Measurements from ENCODE around the gene APPL2.

Gene APPL2

DNA sequence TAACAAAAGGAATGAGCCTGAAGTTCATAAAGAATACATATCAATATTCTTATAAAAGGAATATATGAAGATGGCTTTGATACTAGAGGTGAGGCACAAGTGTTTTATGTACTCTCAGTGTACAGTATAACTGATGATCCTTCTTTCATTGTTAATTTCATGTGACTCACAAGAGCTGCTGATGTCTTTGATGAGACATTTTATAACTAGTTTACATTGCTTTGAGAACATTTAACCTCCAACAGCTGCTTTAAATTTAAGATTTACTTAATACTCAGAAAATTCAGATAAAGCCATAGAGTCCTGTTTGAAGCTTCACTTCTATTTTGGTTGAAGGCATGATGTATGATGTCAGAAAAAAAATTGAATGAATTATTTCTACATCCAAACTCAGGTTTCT lies 68.6 kb downstream of the APPL2 start:
- peaks cover 21 to 27% of the 10 kb centered on the region in 2 donors for H3K36me3 ChIP-seq (ENCODE audit: control insufficient read depth in 2 of 2, insufficient read depth in 2 of 2, low read length in 2 of 2)
- no peak overlapping the region for H3K4me3 ChIP-seq (ENCODE audit: low read length in 2 of 2)
- no peak overlapping the region for H3K27ac ChIP-seq (ENCODE audit: low read length)
- H3K27me3 ChIP-seq (ENCODE audit: control insufficient read depth in 1 of 2, insufficient read depth in 2 of 2, low read length in 2 of 2) = no peaks in the 10 kb centered on the region
- no peaks in the 10 kb centered on the region for H3K9me3 ChIP-seq (ENCODE audit: control insufficient read depth in 2 of 2, low read length in 2 of 2)
- H3K4me1 ChIP-seq (ENCODE audit: control insufficient read depth, insufficient read depth, low read length) = no peaks in the 10 kb centered on the region
- no peak overlapping the region for H3K9ac ChIP-seq (ENCODE audit: low read length in 2 of 2)

DNA sequence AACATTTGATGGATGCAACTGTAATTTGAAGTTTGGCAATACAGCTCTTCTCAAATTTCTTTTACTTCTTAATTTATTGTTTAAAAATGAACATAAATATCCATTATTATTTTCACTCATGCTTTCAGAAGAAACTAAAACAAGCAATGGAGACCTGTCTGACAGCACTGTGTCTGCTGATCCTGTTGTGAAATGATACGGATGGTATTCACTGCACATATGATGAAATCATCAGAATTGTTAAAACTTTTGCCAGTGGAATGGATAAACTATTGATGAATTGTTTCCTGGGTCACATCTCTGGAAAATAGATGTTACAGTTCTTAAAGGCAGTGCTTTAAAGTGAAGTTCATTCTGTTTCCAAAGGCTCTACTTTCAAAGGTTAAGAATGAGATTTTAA lies 69.2 kb downstream of the APPL2 start:
- H3K9me3 ChIP-seq (ENCODE audit: control insufficient read depth in 2 of 2, low read length in 2 of 2) = no peaks in the 10 kb centered on the region
- H3K27me3 ChIP-seq (ENCODE audit: control insufficient read depth in 1 of 2, insufficient read depth in 2 of 2, low read length in 2 of 2) = no peaks in the 10 kb centered on the region
- no peak overlapping the region for H3K27ac ChIP-seq (ENCODE audit: low read length)
- peaks cover 21 to 27% of the 10 kb centered on the region in 2 donors for H3K36me3 ChIP-seq (ENCODE audit: control insufficient read depth in 2 of 2, insufficient read depth in 2 of 2, low read length in 2 of 2)
- H3K4me1 ChIP-seq (ENCODE audit: control insufficient read depth, insufficient read depth, low read length) = no peaks in the 10 kb centered on the region
- H3K9ac ChIP-seq (ENCODE audit: low read length in 2 of 2) = no peak overlapping the region
- no peak overlapping the region for H3K4me3 ChIP-seq (ENCODE audit: low read length in 2 of 2)

GRCh38 chr12:105164068-105164467 lies 71.9 kb downstream of the APPL2 start:
- no peak overlapping the region for H3K9ac ChIP-seq (ENCODE audit: low read length in 2 of 2)
- H3K27me3 ChIP-seq (ENCODE audit: control insufficient read depth in 1 of 2, insufficient read depth in 2 of 2, low read length in 2 of 2) = no peaks in the 10 kb centered on the region
- no peaks in the 10 kb centered on the region for H3K4me1 ChIP-seq (ENCODE audit: control insufficient read depth, insufficient read depth, low read length)
- no peak overlapping the region for H3K4me3 ChIP-seq (ENCODE audit: low read length in 2 of 2)
- no peaks in the 10 kb centered on the region for H3K9me3 ChIP-seq (ENCODE audit: control insufficient read depth in 2 of 2, low read length in 2 of 2)
- no peak overlapping the region for H3K27ac ChIP-seq (ENCODE audit: low read length)
- H3K36me3 ChIP-seq (ENCODE audit: control insufficient read depth in 2 of 2, insufficient read depth in 2 of 2, low read length in 2 of 2) = peaks cover 18 to 26% of the 10 kb centered on the region in 2 donors

DNA sequence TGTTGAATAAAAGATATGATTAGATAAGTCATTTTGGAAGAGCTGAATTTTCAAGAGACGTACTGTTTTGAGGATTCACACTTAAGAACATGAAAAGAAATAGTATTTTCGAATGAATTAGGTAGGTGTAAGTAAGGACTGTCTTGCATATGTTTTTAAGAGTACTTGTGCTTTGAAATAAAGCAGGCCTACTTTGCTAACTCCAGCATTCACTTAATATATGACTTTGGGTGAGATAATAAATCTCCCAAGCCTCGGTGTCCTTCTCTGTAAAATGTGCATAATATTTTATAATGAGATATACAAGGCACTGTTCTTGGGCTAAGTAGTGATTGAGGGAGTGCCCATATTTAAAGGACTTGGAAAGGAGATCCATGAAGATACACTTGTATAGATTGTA lies 73.8 kb downstream of the APPL2 start:
- Histone ChIP-seq H3K27me3 (ENCODE audit: control insufficient read depth in 1 of 2, insufficient read depth in 2 of 2, low read length in 2 of 2) (no peaks in the 10 kb centered on the region), H3K36me3 (ENCODE audit: control insufficient read depth in 2 of 2, insufficient read depth in 2 of 2, low read length in 2 of 2) (peaks cover 24 to 35% of the 10 kb centered on the region in 2 donors), H3K4me1 (ENCODE audit: control insufficient read depth, insufficient read depth, low read length) (no peaks in the 10 kb centered on the region), H3K4me3 (ENCODE audit: low read length in 2 of 2) (no peak overlapping the region), H3K27ac (ENCODE audit: low read length) (no peak overlapping the region), H3K9ac (ENCODE audit: low read length in 2 of 2) (no peak overlapping the region), H3K9me3 (ENCODE audit: control insufficient read depth in 2 of 2, low read length in 2 of 2) (no peaks in the 10 kb centered on the region)

- Histone ChIP-seq H3K9me3 (ENCODE audit: control insufficient read depth in 2 of 2, low read length in 2 of 2) (no peaks in the 10 kb centered on the region), H3K36me3 (ENCODE audit: control insufficient read depth in 2 of 2, insufficient read depth in 2 of 2, low read length in 2 of 2) (peaks cover 19 to 31% of the 10 kb centered on the region in 2 donors), H3K4me1 (ENCODE audit: control insufficient read depth, insufficient read depth, low read length) (no peaks in the 10 kb centered on the region), H3K27me3 (ENCODE audit: control insufficient read depth in 1 of 2, insufficient read depth in 2 of 2, low read length in 2 of 2) (no peaks in the 10 kb centered on the region), H3K9ac (ENCODE audit: low read length in 2 of 2) (no peak overlapping the region), H3K4me3 (ENCODE audit: low read length in 2 of 2) (no peak overlapping the region), H3K27ac (ENCODE audit: low read length) (no peak overlapping the region)
These were observed 77.1 kb downstream of the APPL2 start for GRCh38 chr12:105158876-105159275.

GRCh38 chr12:105157606-105158005 lies 78.4 kb downstream of the APPL2 start:
- H3K27ac ChIP-seq (ENCODE audit: low read length) = no peak overlapping the region
- H3K9ac ChIP-seq (ENCODE audit: low read length in 2 of 2) = no peak overlapping the region
- no peaks in the 10 kb centered on the region for H3K9me3 ChIP-seq (ENCODE audit: control insufficient read depth in 2 of 2, low read length in 2 of 2)
- no peaks in the 10 kb centered on the region for H3K27me3 ChIP-seq (ENCODE audit: control insufficient read depth in 1 of 2, insufficient read depth in 2 of 2, low read length in 2 of 2)
- no peak overlapping the region for H3K4me3 ChIP-seq (ENCODE audit: low read length in 2 of 2)
- peaks cover 19 to 28% of the 10 kb centered on the region in 2 donors for H3K36me3 ChIP-seq (ENCODE audit: control insufficient read depth in 2 of 2, insufficient read depth in 2 of 2, low read length in 2 of 2)
- no peaks in the 10 kb centered on the region for H3K4me1 ChIP-seq (ENCODE audit: control insufficient read depth, insufficient read depth, low read length)

- H3K36me3 ChIP-seq (ENCODE audit: control insufficient read depth in 2 of 2, insufficient read depth in 2 of 2, low read length in 2 of 2) = peaks cover 26 to 28% of the 10 kb centered on the region in 2 donors
- H3K27me3 ChIP-seq (ENCODE audit: control insufficient read depth in 1 of 2, insufficient read depth in 2 of 2, low read length in 2 of 2) = no peaks in the 10 kb centered on the region
- no peaks in the 10 kb centered on the region for H3K4me1 ChIP-seq (ENCODE audit: control insufficient read depth, insufficient read depth, low read length)
- no peak overlapping the region for H3K27ac ChIP-seq (ENCODE audit: low read length)
- H3K9me3 ChIP-seq (ENCODE audit: control insufficient read depth in 2 of 2, low read length in 2 of 2) = no peaks in the 10 kb centered on the region
- no peak overlapping the region for H3K4me3 ChIP-seq (ENCODE audit: low read length in 2 of 2)
- H3K9ac ChIP-seq (ENCODE audit: low read length in 2 of 2) = no peak overlapping the region
These were observed 79.7 kb downstream of the APPL2 start for GRCh38 chr12:105156260-105156659.

GRCh38 chr12:105142259-105142658 lies 93.7 kb downstream of the APPL2 start:
- Histone ChIP-seq H3K9me3 (ENCODE audit: control insufficient read depth in 2 of 2, low read length in 2 of 2) (no peaks in the 10 kb centered on the region), H3K27ac (ENCODE audit: low read length) (no peak overlapping the region), H3K4me3 (ENCODE audit: low read length in 2 of 2) (no peak overlapping the region), H3K36me3 (ENCODE audit: control insufficient read depth in 2 of 2, insufficient read depth in 2 of 2, low read length in 2 of 2) (peaks cover 9 to 22% of the 10 kb centered on the region in 2 donors), H3K27me3 (ENCODE audit: control insufficient read depth in 1 of 2, insufficient read depth in 2 of 2, low read length in 2 of 2) (no peaks in the 10 kb centered on the region), H3K9ac (ENCODE audit: low read length in 2 of 2) (no peak overlapping the region), H3K4me1 (ENCODE audit: control insufficient read depth, insufficient read depth, low read length) (no peaks in the 10 kb centered on the region)

GRCh38 chr12:105141320-105141922 lies 94.6 kb downstream of the APPL2 start:
- no peaks in the 10 kb centered on the region for H3K4me1 ChIP-seq (ENCODE audit: control insufficient read depth, insufficient read depth, low read length)
- H3K36me3 ChIP-seq (ENCODE audit: control insufficient read depth in 2 of 2, insufficient read depth in 2 of 2, low read length in 2 of 2) = peaks cover 6 to 18% of the 10 kb centered on the region in 2 donors
- H3K9me3 ChIP-seq (ENCODE audit: control insufficient read depth in 2 of 2, low read length in 2 of 2) = no peaks in the 10 kb centered on the region
- H3K9ac ChIP-seq (ENCODE audit: low read length in 2 of 2) = no peak overlapping the region
- no peak overlapping the region for H3K4me3 ChIP-seq (ENCODE audit: low read length in 2 of 2)
- H3K27ac ChIP-seq (ENCODE audit: low read length) = no peak overlapping the region
- no peaks in the 10 kb centered on the region for H3K27me3 ChIP-seq (ENCODE audit: control insufficient read depth in 1 of 2, insufficient read depth in 2 of 2, low read length in 2 of 2)

DNA sequence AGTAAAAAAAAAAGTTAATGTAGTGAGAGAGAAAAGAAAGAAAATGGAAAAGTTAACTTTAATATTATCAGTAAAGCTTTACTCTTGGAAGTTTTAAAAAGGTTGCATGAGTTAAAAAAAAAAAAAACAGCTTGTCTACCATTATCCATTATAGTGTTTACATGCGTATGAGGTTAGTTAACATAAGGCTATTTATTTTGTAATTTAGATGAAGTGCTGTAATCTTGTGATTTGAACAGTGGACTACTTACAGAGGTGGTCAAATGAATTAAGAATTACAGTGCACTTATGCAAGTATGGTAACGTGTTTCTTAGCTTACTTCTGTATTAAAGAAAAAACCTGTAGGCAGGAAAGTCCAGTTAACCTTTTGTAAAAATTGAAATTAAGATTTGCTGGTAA lies 97.7 kb downstream of the APPL2 start:
- Histone ChIP-seq H3K4me1 (ENCODE audit: control insufficient read depth, insufficient read depth, low read length) (no peaks in the 10 kb centered on the region), H3K9me3 (ENCODE audit: control insufficient read depth in 2 of 2, low read length in 2 of 2) (no peaks in the 10 kb centered on the region), H3K4me3 (ENCODE audit: low read length in 2 of 2) (no peak overlapping the region), H3K9ac (ENCODE audit: low read length in 2 of 2) (no peak overlapping the region), H3K27me3 (ENCODE audit: control insufficient read depth in 1 of 2, insufficient read depth in 2 of 2, low read length in 2 of 2) (no peaks in the 10 kb centered on the region), H3K27ac (ENCODE audit: low read length) (no peak overlapping the region), H3K36me3 (ENCODE audit: control insufficient read depth in 2 of 2, insufficient read depth in 2 of 2, low read length in 2 of 2) (peaks cover 8 to 16% of the 10 kb centered on the region in 2 donors)
